Lung (tissue), 12 donors: ENCODE results near the gene HPCA. TPM values are rescaled to one million over a fixed set of nuclear protein-coding genes. Genes with fewer than 3 reads are reported as not detected.

Experiments
- ATAC-seq: fragments of 200-7000 bp; cut with Tn5 transposase; one replicate; pipeline ENCODE4 v1.9.1; 2020; ENCODE audit warnings: moderate number of reproducible peaks; ENCODE audit not compliant: insufficient read depth, low FRiP score
- DNase-seq, 3 donors: peaks; one replicate each; pipeline ENCODE4 v3.0.0-alpha.2; 2013 to 2017
- H3K27ac ChIP-seq, 2 donors: one replicate each; pipeline ENCODE4 v1.5.1; 2013; ENCODE audit warnings: mild to moderate bottlenecking in 2 of 2, moderate library complexity in 2 of 2, control low read depth in 1 of 2, inconsistent platforms in 1 of 2, low read depth in 1 of 2, low read length in 1 of 2
- H3K27me3 ChIP-seq, 3 donors: one replicate each; pipeline ENCODE4 v1.5.1; 2013; ENCODE audit warnings: low read length in 2 of 3; ENCODE audit not compliant: control insufficient read depth in 3 of 3, insufficient read depth in 3 of 3
- H3K36me3 ChIP-seq, 4 donors: one replicate each; pipeline ENCODE4 v1.5.1; 2013; ENCODE audit warnings: low read length in 4 of 4, mild to moderate bottlenecking in 1 of 4, moderate library complexity in 1 of 4; ENCODE audit not compliant: control insufficient read depth in 4 of 4, insufficient read depth in 4 of 4
- H3K4me1 ChIP-seq, 5 donors: one replicate each; pipeline ENCODE4 v1.5.1; 2013; ENCODE audit warnings: low read length in 5 of 5, mild to moderate bottlenecking in 2 of 5, moderate library complexity in 1 of 5; ENCODE audit not compliant: control insufficient read depth in 5 of 5, insufficient read depth in 5 of 5
- H3K4me3 ChIP-seq: one replicate; pipeline ENCODE4 v1.5.1; 2013; ENCODE audit warnings: mild to moderate bottlenecking, control low read depth, moderate library complexity
- H3K9ac ChIP-seq, 2 donors: one replicate each; pipeline ENCODE4 v1.5.1; 2013; ENCODE audit warnings: low read length in 2 of 2, control low read depth in 1 of 2; ENCODE audit not compliant: insufficient read depth in 1 of 2
- H3K9me3 ChIP-seq, 4 donors: one replicate each; pipeline ENCODE4 v1.5.1; 2013; ENCODE audit warnings: low read length in 3 of 4, mild to moderate bottlenecking in 1 of 4, moderate library complexity in 1 of 4; ENCODE audit not compliant: control insufficient read depth in 4 of 4, insufficient read depth in 3 of 4
- CTCF ChIP-seq: IDR thresholded peaks from 2 replicates; pipeline ENCODE4 v1.5.1; 2012; ENCODE audit warnings: mild to moderate bottlenecking; ENCODE audit errors: control extremely low read depth, extremely low read depth
- WGBS, 2 donors: extraction: QIAGEN DNeasy Blood & Tissue Kit; methylation state at CpG; one replicate each; pipeline ENCODE4 v1.1.7; 2013; 5-methylcytosine and 5-hydroxymethylcytosine counted together
- polyA plus RNA-seq, 2 donors: library from polyadenylated mRNA; stranded (reverse); fragments of 200-250 nt; gene quantifications; one replicate each; pipeline ENCODE4 v1.2.1, GENCODE V29; 2013
- total RNA-seq, 2 donors: library from RNA; depleted of rRNA in 1 of 2; stranded (reverse); fragments of >200 nt in 1 of 2; gene quantifications; one replicate each; pipeline ENCODE4 v1.2.1, GENCODE V29; 2014 to 2021
- donor health status: control.
- donor health status: control.
- donor health status: Bipolar disorder and iron deficiency.
- donor health status: healthy.
- donor health status: DM: yes; HTN: yes; CAD: no.

HPCA gene
- total and polyA plus RNA-seq, 4 donors = 0.19 to 1.3 (median 0.40) TPM; not detected in 1

GRCh38 chr1:32878637-32879041 is 7.7 kb upstream of the HPCA start:
- WGBS, 2 donors = 78 to 83% methylated on average over 5 of the region's 5 CpGs
- Histone ChIP-seq H3K4me3 (no peak overlapping the region), H3K4me1 (peaks cover 0 to 7% (median 0%) of the 10 kb centered on the region in 5 donors), H3K9ac (no peak overlapping the region), H3K27me3 (peaks cover 0 to 3% (median 0%) of the 10 kb centered on the region in 3 donors), H3K27ac (no peak overlapping the region), H3K36me3 (no peaks in the 10 kb centered on the region), H3K9me3 (no peaks in the 10 kb centered on the region)
- no peak for TF ChIP-seq CTCF
- DNase-seq = no peak
- ATAC-seq = no peak

- Histone ChIP-seq H3K27ac (no peak overlapping the region), H3K27me3 (peaks cover 0 to 26% (median 8%) of the 10 kb centered on the region in 3 donors), H3K4me1 (peaks cover 0 to 10% (median 0%) of the 10 kb centered on the region in 5 donors), H3K9me3 (no peaks in the 10 kb centered on the region), H3K4me3 (no peak overlapping the region), H3K36me3 (no peaks in the 10 kb centered on the region), H3K9ac (no peak overlapping the region)
- ATAC-seq (no peak), DNase-seq (no peak)
- 72 to 80% methylated on average over 5 of the region's 5 CpGs for WGBS, 2 donors
- no peak for TF ChIP-seq CTCF
Observed at GRCh38 chr1:32881291-32881690, 5.0 kb upstream of the HPCA start.

GRCh38 chr1:32881871-32882850 is 4.1 kb upstream of the HPCA start:
- ATAC-seq (no peak), DNase-seq (no peak)
- H3K36me3 ChIP-seq = no peaks in the 10 kb centered on the region
- H3K9me3 ChIP-seq = no peaks in the 10 kb centered on the region
- 22 to 29% methylated on average over 22 of the region's 22 CpGs for WGBS, 2 donors
- H3K9ac ChIP-seq = no peak overlapping the region
- peaks cover 0 to 10% (median 0%) of the 10 kb centered on the region in 5 donors for H3K4me1 ChIP-seq
- no peak overlapping the region for H3K4me3 ChIP-seq
- no peak overlapping the region for H3K27ac ChIP-seq
- peaks cover 0 to 31% (median 11%) of the 10 kb centered on the region in 3 donors for H3K27me3 ChIP-seq
- no peak for TF ChIP-seq CTCF
